ENCODE measurements around the gene ADCY1.

The ADCY1 gene

DNA sequence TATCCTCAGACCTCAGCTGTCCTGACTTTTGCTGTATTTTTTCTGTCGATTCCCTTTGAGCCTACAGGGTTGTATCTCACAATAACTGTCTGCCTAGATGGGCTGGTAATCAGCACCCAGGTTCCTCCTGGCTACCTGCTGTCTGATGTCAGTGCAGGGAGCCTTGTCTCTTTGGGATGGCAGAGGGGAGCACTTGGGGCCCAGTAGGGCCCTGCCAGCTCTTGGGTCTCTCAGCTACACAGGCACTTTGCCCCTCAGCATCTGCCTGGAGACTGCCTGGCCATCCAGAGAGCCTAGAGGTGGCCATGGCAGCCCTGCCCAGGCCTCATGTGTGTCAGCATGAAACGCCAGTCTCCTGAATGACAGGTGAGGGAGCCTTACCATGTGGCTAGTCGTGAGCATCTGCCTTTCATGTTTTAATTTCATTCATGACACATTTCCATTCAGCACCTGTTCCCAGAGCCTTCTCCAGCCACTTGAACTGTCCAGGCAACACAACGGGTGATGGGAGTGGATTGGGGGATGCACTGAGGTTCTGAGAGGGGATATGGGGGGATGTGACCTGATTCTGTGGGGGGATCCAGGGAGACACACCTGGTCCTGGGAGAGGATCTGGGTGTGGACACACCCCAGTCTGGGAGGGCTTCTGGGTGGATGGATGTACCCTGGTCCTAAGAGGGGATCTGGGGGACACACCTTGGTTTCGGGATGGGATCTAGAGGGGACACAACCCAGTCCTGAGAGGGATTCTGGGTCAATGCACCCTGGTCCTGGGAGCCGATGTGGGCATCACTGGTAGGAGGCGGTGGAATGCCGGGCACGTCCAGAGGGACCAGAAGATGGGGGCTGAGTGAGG, 21.9 kb downstream of the ADCY1 start:
- no peak overlapping the region for H3K4me3 ChIP-seq (ENCODE audit: low read depth, low read length)
- TF ChIP-seq, protein P1, sequence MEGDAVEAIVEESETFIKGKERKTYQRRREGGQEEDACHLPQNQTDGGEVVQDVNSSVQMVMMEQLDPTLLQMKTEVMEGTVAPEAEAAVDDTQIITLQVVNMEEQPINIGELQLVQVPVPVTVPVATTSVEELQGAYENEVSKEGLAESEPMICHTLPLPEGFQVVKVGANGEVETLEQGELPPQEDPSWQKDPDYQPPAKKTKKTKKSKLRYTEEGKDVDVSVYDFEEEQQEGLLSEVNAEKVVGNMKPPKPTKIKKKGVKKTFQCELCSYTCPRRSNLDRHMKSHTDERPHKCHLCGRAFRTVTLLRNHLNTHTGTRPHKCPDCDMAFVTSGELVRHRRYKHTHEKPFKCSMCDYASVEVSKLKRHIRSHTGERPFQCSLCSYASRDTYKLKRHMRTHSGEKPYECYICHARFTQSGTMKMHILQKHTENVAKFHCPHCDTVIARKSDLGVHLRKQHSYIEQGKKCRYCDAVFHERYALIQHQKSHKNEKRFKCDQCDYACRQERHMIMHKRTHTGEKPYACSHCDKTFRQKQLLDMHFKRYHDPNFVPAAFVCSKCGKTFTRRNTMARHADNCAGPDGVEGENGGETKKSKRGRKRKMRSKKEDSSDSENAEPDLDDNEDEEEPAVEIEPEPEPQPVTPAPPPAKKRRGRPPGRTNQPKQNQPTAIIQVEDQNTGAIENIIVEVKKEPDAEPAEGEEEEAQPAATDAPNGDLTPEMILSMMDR (IDR thresholded peaks at IDR 0.05; ENCODE audit: low read depth, low read length): no peak

DNA sequence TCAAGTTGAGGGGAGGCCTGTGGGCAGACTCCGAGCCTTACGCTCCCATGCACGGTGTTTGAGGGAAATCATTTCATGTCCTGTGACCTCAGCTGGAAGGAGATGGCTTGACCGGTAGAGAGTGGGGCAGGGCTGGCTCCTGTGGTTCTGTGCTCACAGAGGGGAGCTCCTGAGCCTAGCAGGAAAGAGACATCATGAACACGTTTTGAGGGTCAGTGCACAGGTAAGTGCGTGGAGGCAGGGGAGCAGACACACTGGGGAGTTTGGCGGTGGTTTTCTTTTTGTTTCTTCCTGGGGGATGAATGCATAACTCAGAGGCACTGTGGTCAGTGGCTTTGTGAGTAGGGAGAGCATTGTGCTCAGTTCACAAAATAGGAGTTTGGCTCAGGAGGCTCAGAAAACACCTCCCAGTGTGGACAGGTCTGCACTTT, 22.5 kb downstream of the ADCY1 start:
- no peak overlapping the region for H3K4me3 ChIP-seq (ENCODE audit: low read depth, low read length)
- TF ChIP-seq, protein P1 (IDR thresholded peaks at IDR 0.05; ENCODE audit: low read depth, low read length): no peak

DNA sequence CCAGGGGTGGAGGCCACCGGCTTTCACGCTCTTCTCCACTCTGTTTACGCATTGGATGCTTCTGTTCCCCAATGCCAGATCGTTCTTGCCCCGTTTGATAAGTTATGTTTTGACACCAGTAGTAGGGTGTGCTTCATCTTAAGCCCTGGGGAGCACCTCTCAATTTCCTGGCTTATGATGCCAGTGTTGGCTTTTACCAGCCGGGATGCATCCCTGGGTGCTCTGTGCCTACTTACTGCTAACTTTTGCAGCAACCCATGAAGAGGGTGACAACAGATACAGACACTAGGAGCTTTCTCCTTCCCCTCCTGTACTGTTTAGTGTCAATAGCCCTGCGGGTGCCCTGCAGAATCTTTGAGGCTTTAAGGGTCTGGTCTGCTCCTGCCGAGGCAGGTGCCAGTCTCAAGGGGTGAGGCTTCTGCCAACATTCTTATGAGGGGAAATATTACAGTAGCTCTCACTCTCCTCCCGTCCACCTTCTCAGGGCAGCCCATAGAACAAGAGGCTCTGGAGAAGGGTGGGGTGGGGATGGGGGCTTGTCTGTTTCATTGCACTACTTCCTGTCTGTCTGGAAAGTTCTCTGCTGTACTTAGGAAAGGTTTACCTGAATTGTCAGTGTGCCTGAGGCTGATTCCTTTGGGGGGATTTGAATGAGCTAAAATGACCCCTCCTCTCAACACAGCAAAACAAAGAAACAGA, 23.3 kb downstream of the ADCY1 start:
- H3K4me3 ChIP-seq (ENCODE audit: low read depth, low read length): no peak overlapping the region
- TF ChIP-seq, protein P1 (IDR thresholded peaks at IDR 0.05; ENCODE audit: low read depth, low read length): no peak

DNA sequence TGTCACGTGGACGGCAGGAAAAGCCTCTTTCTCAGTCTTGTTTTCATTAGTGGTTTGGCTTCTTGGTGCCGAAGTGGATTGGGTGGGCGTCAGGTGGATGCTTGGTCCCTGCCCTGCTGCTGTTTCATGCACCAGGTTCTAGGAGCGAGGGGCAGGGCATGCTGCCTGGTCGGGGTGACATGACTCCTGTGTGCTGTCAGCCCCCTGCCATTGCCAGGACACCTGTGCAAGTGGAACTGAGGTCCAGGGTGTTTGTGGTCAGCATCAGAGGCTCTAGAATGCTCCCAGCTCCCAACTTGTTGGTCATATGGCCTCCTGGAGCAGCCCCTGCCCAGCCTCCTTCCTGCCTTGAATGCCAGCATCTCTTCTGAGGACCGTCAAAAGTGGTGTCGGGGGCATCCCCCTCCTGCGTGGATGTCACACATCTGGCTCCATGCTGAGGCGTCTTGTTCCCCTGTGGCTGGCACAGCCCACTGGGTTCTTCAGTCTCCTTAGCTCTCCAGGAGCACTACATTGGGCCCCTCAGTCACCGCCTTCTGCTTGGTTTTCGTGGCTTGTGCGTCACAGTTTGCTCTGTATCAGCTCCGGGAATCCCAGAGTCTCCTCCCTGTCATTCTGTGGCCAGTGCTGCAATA, 24.8 kb downstream of the ADCY1 start:
- TF ChIP-seq, protein P1 (IDR thresholded peaks at IDR 0.05; ENCODE audit: low read depth, low read length): no peak
- H3K4me3 ChIP-seq (ENCODE audit: low read depth, low read length): no peak overlapping the region

DNA sequence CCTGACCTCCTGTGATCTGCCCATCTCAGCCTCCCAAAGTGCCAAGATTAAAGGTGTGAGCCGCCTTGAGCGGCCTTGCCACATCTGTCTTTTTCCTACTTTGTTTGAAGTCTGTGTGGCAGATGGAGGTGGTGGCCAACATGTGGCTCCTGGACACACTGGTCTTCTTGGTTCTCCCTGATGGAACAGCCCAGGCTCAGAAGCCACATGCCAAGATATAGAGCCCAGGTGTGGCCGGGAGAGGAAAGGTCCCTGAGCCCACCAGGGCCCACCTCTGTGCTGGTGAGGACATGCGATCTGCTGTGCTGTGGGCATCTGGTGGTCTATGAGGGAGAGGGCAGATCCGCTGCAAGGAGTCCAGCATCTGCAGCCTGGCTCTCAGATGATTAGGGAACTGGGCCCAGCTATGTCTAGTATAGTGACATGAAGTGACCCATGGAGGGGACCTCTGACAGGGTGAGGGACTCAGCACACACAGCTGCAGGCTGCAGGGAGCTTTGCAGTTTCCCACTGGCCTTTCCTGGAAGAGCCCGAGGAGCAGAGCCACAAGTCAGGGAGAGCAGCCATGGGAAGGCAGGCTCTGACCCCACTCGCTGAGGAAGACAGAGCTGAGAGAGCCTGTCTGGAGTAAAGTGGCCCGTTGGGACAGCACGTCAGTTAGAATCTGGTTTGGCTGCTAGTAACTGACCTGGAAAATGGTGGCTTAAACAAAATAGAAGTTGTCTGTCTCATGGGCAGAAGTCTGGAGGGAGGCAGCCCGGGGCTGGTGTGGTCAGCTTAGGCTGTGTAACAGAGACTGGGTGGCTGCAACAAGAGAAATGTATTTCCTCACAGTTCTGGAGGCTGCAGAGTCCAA, 25.9 kb downstream of the ADCY1 start:
- TF ChIP-seq, protein P1 (IDR thresholded peaks at IDR 0.05; ENCODE audit: low read depth, low read length): no peak
- no peak overlapping the region for H3K4me3 ChIP-seq (ENCODE audit: low read depth, low read length)

DNA sequence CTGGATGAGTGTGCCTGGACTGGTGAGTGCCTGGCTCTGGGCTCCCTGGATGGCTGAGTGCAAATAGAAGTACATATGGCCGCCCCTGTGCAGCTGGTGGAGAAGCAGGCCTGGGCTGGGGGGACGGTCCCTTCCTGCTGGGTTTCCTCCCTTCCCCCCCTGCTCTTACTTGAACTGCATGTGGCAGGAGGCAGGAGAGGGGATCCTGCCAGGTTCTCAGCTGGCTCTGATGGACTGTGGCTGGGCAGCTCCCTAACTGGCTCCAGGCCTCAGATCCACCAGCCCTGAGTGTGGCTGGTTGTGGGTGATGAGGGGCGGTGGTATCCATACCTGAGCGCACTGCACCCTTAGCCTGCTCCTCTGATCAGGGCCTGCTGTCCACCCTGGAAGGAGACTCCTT, 26.9 kb downstream of the ADCY1 start:
- no peak overlapping the region for H3K4me3 ChIP-seq (ENCODE audit: low read depth, low read length)
- TF ChIP-seq, protein P1 (IDR thresholded peaks at IDR 0.05; ENCODE audit: low read depth, low read length): no peak
